HepG2 (cell line): ENCODE measurements around the gene BMP2K. TPM values are rescaled to one million over a fixed set of nuclear protein-coding genes. Genes with fewer than 3 reads are reported as not detected.

Source experiments
- ATAC-seq: fragments of 200-7000 bp; cut with Tn5 transposase; 3 replicates; pipeline ENCODE4 v1.9.1; 2020; ENCODE audit warnings: mild to moderate bottlenecking, moderate library complexity
- BruUV-seq: library from RNA; stranded (reverse); fragments of 400-500 nt; replicated peaks from 2 replicates; lab custom pipeline; 2021; lab: Mats Ljungman, UMichigan
- CTCF ChIA-PET: fragments of 300-600 bp; formaldehyde crosslinking; extraction: SDS; loops from one replicate; lab custom pipeline; 2021; ENCODE audit warnings: low total read pairs, inconsistent platforms, low intra/inter-chr PET ratio; lab: Yijun Ruan, JAX
- POLR2A ChIA-PET: fragments of 350-600 bp; sonication (Branson Sonifier 250); formaldehyde crosslinking; loops from one replicate; lab custom pipeline; 2020; ENCODE audit warnings: antibody characterized with exemption, inconsistent platforms; lab: Yijun Ruan, JAX
- DNase-seq: peaks from one replicate; pipeline ENCODE4 v3.0.0-alpha.2; 2015; ENCODE audit warnings: low spot score
- FAIRE-seq: peaks from 3 replicates; lab custom pipeline; 2011; peaks lifted over from hg19 to GRCh38; lab: Jason Lieb, UNC
- H2AFZ ChIP-seq: one replicate; pipeline ENCODE4 v1.6.1; 2011; ENCODE audit warnings: low read length, inconsistent platforms
- H3K27ac ChIP-seq: fragments of 300-600 bp; 3 replicates; pipeline ENCODE4 v1.8.0; 2011; ENCODE audit warnings: mixed run types, mild to moderate bottlenecking, mixed read lengths, low read length, inconsistent platforms; ENCODE audit not compliant: insufficient read depth; ENCODE audit errors: extremely low read length
- H3K27me3 ChIP-seq, 2 experiments: fragments of 200-600 bp in 1 of 2; 2 replicates in 1 of 2; 3 replicates in 1 of 2; pipeline versions ENCODE4 v1.6.0 to v1.8.0; 2011; ENCODE audit warnings: low read length in 2 of 2, mild to moderate bottlenecking in 2 of 2, moderate library complexity in 2 of 2, inconsistent platforms in 1 of 2; ENCODE audit not compliant: insufficient read depth in 2 of 2, control insufficient read depth in 1 of 2
- H3K36me3 ChIP-seq, 2 experiments: fragments of 200-600 bp in 1 of 2; replicated peaks in 1 of 2; 2 replicates in 1 of 2; 3 replicates in 1 of 2; pipeline versions ENCODE4 v1.5.1 to v1.8.0; 2011; ENCODE audit warnings: low read length in 2 of 2, inconsistent platforms in 1 of 2; ENCODE audit not compliant: insufficient read depth in 2 of 2, control insufficient read depth in 1 of 2
- H3K4me1 ChIP-seq: 2 replicates; pipeline ENCODE4 v1.5.1; 2012; ENCODE audit warnings: low read length, inconsistent platforms; ENCODE audit not compliant: insufficient read depth
- H3K4me2 ChIP-seq: 2 replicates; pipeline ENCODE4 v1.6.0; 2011; ENCODE audit warnings: low read depth, low read length, inconsistent platforms
- H3K4me3 ChIP-seq, 3 experiments: fragments of 200-600 bp in 1 of 3; sonication (generic), shearing (Covaris generic) in 1 of 3; replicated peaks in 1 of 3; 2 replicates each; pipeline ENCODE4 v1.5.1; 2011 to 2016; ENCODE audit warnings: low read length in 3 of 3, inconsistent platforms in 2 of 3, low read depth in 2 of 3, mild to moderate bottlenecking in 2 of 3, control low read depth in 1 of 3, mixed read lengths in 1 of 3; ENCODE audit not compliant: insufficient read depth in 1 of 3
- H3K79me2 ChIP-seq: one replicate; pipeline ENCODE4 v1.6.1; 2011; ENCODE audit warnings: low read length, inconsistent platforms; ENCODE audit not compliant: insufficient read depth
- H3K9ac ChIP-seq: 2 replicates; pipeline ENCODE4 v1.6.0; 2011; ENCODE audit warnings: mild to moderate bottlenecking, low read depth, low read length, inconsistent platforms; ENCODE audit not compliant: insufficient read depth
- H3K9me3 ChIP-seq: 2 replicates; pipeline ENCODE4 v1.5.1; 2012; ENCODE audit warnings: mild to moderate bottlenecking, low read length
- H4K20me1 ChIP-seq: 2 replicates; pipeline ENCODE4 v1.6.0; 2011; ENCODE audit warnings: inconsistent platforms, mild to moderate bottlenecking, low read length, moderate library complexity; ENCODE audit not compliant: insufficient read depth
- ATF1 ChIP-seq: IDR thresholded peaks from 2 replicates; pipeline ENCODE4 v1.6.1; 2016; ENCODE audit warnings: mild to moderate bottlenecking, control low read depth
- BCL6 ChIP-seq: IDR thresholded peaks from 2 replicates; pipeline ENCODE4 v1.6.1; 2016; ENCODE audit warnings: missing genetic modification reagents, missing compliant biosample characterization
- EHMT2 ChIP-seq: fragments of 200-600 bp; sonication (generic); IDR thresholded peaks from 2 replicates; pipeline ENCODE4 v1.7.0; 2017; ENCODE audit warnings: antibody characterized with exemption, low read depth, low read length, borderline replicate concordance
- MAF1 ChIP-seq: sonication (generic); formaldehyde crosslinking; IDR thresholded peaks from 2 replicates; pipeline ENCODE4 v1.5.0; 2020; ENCODE audit warnings: missing genetic modification reagents, borderline replicate concordance
- SP4 ChIP-seq: sonication (generic); formaldehyde crosslinking; IDR thresholded peaks from 2 replicates; pipeline ENCODE4 v1.8.1; 2023; ENCODE audit warnings: mild to moderate bottlenecking, missing genetic modification reagents
- ZBTB38 ChIP-seq: sonication (generic); formaldehyde crosslinking; IDR thresholded peaks from 2 replicates; pipeline ENCODE4 v1.5.1; 2020; ENCODE audit warnings: mild to moderate bottlenecking, missing genetic modification reagents
- ZFP82 ChIP-seq: sonication (generic); formaldehyde crosslinking; IDR thresholded peaks from 2 replicates; pipeline ENCODE4 v1.5.1; 2020; ENCODE audit warnings: mild to moderate bottlenecking, missing genetic modification reagents, borderline replicate concordance
- ZFP90 ChIP-seq: sonication (generic); formaldehyde crosslinking; IDR thresholded peaks from 2 replicates; pipeline ENCODE4 v1.8.0; 2022; ENCODE audit warnings: missing genetic modification reagents, mild to moderate bottlenecking, inconsistent platforms, borderline replicate concordance
- ZNF225 ChIP-seq: sonication (generic); formaldehyde crosslinking; IDR thresholded peaks from 2 replicates; pipeline ENCODE4 v1.4.0; 2020; ENCODE audit warnings: mild to moderate bottlenecking, missing genetic modification reagents
- ZNF282 ChIP-seq: fragments of 450-650 bp; IDR thresholded peaks from 2 replicates; pipeline ENCODE4 v1.6.1; 2018; ENCODE audit not compliant: partially characterized antibody
- ZNF501 ChIP-seq: sonication (generic); formaldehyde crosslinking; IDR thresholded peaks from 2 replicates; pipeline ENCODE4 v1.5.1; 2020; ENCODE audit warnings: mild to moderate bottlenecking, moderate library complexity, missing genetic modification reagents
- ZNF562 ChIP-seq: sonication (generic); formaldehyde crosslinking; IDR thresholded peaks from 2 replicates; pipeline ENCODE4 v1.8.0; 2022; ENCODE audit warnings: missing genetic modification reagents, borderline replicate concordance
- ZNF589 ChIP-seq: sonication (generic); formaldehyde crosslinking; conservative IDR thresholded peaks from 2 replicates; pipeline ENCODE4 v1.8.0; 2022; ENCODE audit warnings: mild to moderate bottlenecking, moderate library complexity, missing genetic modification reagents
- ZNF605 ChIP-seq: sonication (generic); formaldehyde crosslinking; IDR thresholded peaks from 2 replicates; pipeline ENCODE4 v1.8.0; 2022; ENCODE audit warnings: mild to moderate bottlenecking, missing genetic modification reagents
- ZNF749 ChIP-seq: sonication (generic); formaldehyde crosslinking; IDR thresholded peaks from 2 replicates; pipeline ENCODE4 v1.8.0; 2022; ENCODE audit warnings: mild to moderate bottlenecking, missing genetic modification reagents, moderate library complexity, borderline replicate concordance
- WGBS: methylation state at CpG from one replicate; pipeline ENCODE4 v1.1.6; 2017; ENCODE audit warnings: low lambda C conversion rate; 5-methylcytosine and 5-hydroxymethylcytosine counted together
- in situ Hi-C: cut with HindIII; loops from 2 replicates; pipeline ENCODE4 v1.10.0; 2017; ENCODE audit warnings: low pct_unique_long_range_greater_than_20kb; ENCODE audit not compliant: extremely low pct_ligation_motif_present
- intact Hi-C: fragments of 100-400 bp; cut with micrococcal nuclease; formaldehyde crosslinking; loops from one replicate; pipeline ENCODE4 v1.10.0; 2022; ENCODE audit not compliant: unreplicated experiment
- polyA plus RNA-seq, 8 experiments: library from polyadenylated mRNA; depleted of rRNA in 3 of 8; stranded (reverse) in 7 of 8; unstranded in 1 of 8; fragments of >200 nt; fragmentation: Illumina TruSeq in 4 of 8; extraction: Trizol in 4 of 8; gene quantifications; 2 replicates each; pipeline versions ENCODE4 v1.2.1 to v1.2.3, GENCODE V29; 2011 to 2016; ENCODE audit warnings: low read depth in 4 of 8, missing spikeins in 1 of 8, mixed read lengths in 1 of 8; ENCODE audit not compliant: insufficient read depth in 1 of 8
- total RNA-seq, 5 experiments: library from RNA; depleted of rRNA; stranded (reverse); fragments of >200 nt; fragmentation: Illumina TruSeq; extraction: Trizol; gene quantifications; 2 replicates each; pipeline ENCODE4 v1.2.3, GENCODE V29; 2016; ENCODE audit warnings: low read depth in 1 of 5
- TF ChIP-seq, protein P1 (sequence below): IDR thresholded peaks from 2 replicates; pipeline ENCODE4 v1.6.1; 2016; ENCODE audit warnings: missing compliant biosample characterization, missing genetic modification reagents, borderline replicate concordance
- TF ChIP-seq, protein P2 (sequence below), 2 experiments: sonication (generic) in 1 of 2; formaldehyde crosslinking in 1 of 2; IDR thresholded peaks; 2 replicates each; pipeline versions ENCODE4 v1.6.1 to v1.9.0; 2014 to 2022; ENCODE audit warnings: antibody characterized with exemption in 1 of 2, borderline replicate concordance in 1 of 2, inconsistent platforms in 1 of 2, low read depth in 1 of 2, missing genetic modification reagents in 1 of 2

Gene BMP2K
- total and polyA plus RNA-seq, 2 of the 13 experiments (the other 11 are each of a cell fraction or from before 2014, with no cell fraction given) = 8.6 to 15.2 TPM

DNA sequence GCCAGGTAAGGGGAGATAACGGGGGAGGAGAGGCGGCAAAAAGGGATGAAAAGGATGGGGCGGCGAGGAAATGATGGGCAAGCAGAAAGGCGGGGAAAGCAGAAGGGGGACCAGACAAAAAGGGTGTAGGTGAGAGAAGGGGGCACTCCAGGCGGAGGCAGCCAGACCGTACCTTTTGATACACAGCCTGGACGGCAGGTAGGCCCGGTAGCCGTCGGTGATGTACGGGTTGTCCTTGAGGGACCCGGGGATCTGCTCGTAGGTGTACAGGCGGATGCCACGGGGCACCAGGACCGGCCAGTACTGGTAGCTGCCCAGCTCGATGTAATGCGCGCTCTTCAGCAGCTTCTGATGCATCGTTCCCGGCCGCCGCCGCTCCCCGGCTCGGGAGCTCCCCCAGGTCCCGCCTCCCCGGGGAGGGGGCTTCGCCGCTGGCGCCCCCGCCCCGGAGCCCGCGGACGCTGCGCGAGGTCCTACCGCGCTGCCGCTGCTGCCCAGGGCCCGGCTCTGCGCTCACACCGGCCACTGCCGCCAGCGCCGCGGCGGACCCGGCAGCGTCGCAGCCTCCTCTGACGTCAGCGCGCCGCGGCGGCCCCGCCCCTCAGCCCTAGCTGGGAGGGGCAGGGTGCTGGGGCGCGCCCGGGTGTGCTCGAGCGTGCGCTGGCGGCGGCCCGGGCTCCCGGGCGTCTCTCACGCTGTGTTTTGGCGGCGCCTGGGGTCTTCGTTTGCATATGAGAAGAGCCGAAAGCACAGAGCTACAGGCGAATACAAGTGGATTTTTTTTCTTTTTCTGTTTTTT is 162.9 kb downstream of the BMP2K start, which contains the start of gene PAQR3:
Gene PAQR3, minus strand, starts transcription at position 571 of the 799 bp plus-strand sequence. Its CDS starts 214 bp downstream, at position 357.
- Histone ChIP-seq H2AFZ (peak within 1 kb of the TSS; percentile 97), H3K4me1 (peaks cover 53% of the 10 kb centered on the region), H3K4me3 (peak within 1 kb of the TSS; percentile 74 to 97 (median 76)), H3K9me3 (no peaks in the 10 kb centered on the region), H3K27ac (no peak within 1 kb of the TSS), H3K79me2 (no peaks in the 10 kb centered on the region), H4K20me1 (no peaks in the 10 kb centered on the region), H3K36me3 (no peaks in the 10 kb centered on the region), H3K9ac (peak within 1 kb of the TSS; percentile 82), H3K27me3 (peaks cover 0 to 15% of the 10 kb centered on the region in 2 experiments; a peak in 3 of 5 replicates), H3K4me2 (peak within 1 kb of the TSS; percentile 90)
- ATAC-seq (peak; percentile 99), DNase-seq (peak; percentile 59), FAIRE-seq (no peak)
- ChIA-PET CTCF (no interaction called here), POLR2A (interaction anchor here (0.8 to 0.9 kb wide), 2 partner anchors 12 to 163 kb away, joined by 3 read pairs; partner anchors contain the start of gene BMP2K)
- in situ Hi-C loops (no loop called here), intact Hi-C loops (no loop called here)
- 3% methylated on average over 22 of the region's 77 CpGs for WGBS
- BruUV-seq = no TSS peak
- TF ChIP-seq, protein P1, sequence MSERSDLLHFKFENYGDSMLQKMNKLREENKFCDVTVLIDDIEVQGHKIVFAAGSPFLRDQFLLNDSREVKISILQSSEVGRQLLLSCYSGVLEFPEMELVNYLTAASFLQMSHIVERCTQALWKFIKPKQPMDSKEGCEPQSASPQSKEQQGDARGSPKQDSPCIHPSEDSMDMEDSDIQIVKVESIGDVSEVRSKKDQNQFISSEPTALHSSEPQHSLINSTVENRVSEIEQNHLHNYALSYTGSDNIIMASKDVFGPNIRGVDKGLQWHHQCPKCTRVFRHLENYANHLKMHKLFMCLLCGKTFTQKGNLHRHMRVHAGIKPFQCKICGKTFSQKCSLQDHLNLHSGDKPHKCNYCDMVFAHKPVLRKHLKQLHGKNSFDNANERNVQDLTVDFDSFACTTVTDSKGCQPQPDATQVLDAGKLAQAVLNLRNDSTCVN = no peak
- TF ChIP-seq ZNF501 = no peak
- TF ChIP-seq ZBTB38 (CRISPR knock-in tag) = no peak
- TF ChIP-seq, protein P2, sequence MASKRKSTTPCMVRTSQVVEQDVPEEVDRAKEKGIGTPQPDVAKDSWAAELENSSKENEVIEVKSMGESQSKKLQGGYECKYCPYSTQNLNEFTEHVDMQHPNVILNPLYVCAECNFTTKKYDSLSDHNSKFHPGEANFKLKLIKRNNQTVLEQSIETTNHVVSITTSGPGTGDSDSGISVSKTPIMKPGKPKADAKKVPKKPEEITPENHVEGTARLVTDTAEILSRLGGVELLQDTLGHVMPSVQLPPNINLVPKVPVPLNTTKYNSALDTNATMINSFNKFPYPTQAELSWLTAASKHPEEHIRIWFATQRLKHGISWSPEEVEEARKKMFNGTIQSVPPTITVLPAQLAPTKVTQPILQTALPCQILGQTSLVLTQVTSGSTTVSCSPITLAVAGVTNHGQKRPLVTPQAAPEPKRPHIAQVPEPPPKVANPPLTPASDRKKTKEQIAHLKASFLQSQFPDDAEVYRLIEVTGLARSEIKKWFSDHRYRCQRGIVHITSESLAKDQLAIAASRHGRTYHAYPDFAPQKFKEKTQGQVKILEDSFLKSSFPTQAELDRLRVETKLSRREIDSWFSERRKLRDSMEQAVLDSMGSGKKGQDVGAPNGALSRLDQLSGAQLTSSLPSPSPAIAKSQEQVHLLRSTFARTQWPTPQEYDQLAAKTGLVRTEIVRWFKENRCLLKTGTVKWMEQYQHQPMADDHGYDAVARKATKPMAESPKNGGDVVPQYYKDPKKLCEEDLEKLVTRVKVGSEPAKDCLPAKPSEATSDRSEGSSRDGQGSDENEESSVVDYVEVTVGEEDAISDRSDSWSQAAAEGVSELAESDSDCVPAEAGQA (IDR thresholded peaks at IDR 0.05; ENCODE audit: low read depth) = no peak; the same call in 1 of the 2 replicates
- TF ChIP-seq, protein P2 (CRISPR knock-in tag; IDR thresholded peaks at IDR 0.05; ENCODE audit: borderline replicate concordance) = no peak
- no peak for TF ChIP-seq ATF1 (CRISPR knock-in tag)
- no peak for TF ChIP-seq BCL6
- TF ChIP-seq MAF1 (CRISPR knock-in tag) = no peak
- no peak for TF ChIP-seq ZNF605 (CRISPR knock-in tag)
- no peak for TF ChIP-seq EHMT2
- TF ChIP-seq ZNF282 = no peak
- no peak for TF ChIP-seq ZNF225 (CRISPR knock-in tag)
- no peak for TF ChIP-seq ZFP90
- 0 out of 2 replicates have a peak, but pooled peaks have one; percentile 17 for TF ChIP-seq ZNF589 (CRISPR knock-in tag)
- TF ChIP-seq ZNF749 = 0 out of 2 replicates have a peak, but pooled peaks have one; percentile 35
- TF ChIP-seq ZFP82 = no peak
- peak; percentile 80; the same call in 1 of the 2 replicates for TF ChIP-seq SP4
- no peak for TF ChIP-seq ZNF562
